Cardiac muscle cell (in vitro differentiated cells and primary cell): Measurements from ENCODE around the gene TRIM50. TPM values are rescaled to one million over a fixed set of nuclear protein-coding genes. Genes with fewer than 3 reads are reported as not detected.
A peak's percentile ranks its signal among the peaks of the same experiment; 100 is the strongest.

Source experiments
- DNase-seq, 2 donors: peaks; one replicate each; pipeline versions ENCODE4 v3.0.0 to v3.0.0-alpha.2; 2010 to 2017; ENCODE audit warnings: low read depth in 1 of 2, low spot score in 1 of 2
- H3K27ac ChIP-seq: fragments of 200-600 bp; sonication (generic); 2 replicates; pipeline ENCODE4 v1.5.1; 2016
- H3K27me3 ChIP-seq: fragments of 200-600 bp; sonication (generic); 2 replicates; pipeline ENCODE4 v1.6.0; 2016; ENCODE audit warnings: control low read depth
- H3K36me3 ChIP-seq: fragments of 200-600 bp; sonication (generic); 2 replicates; pipeline ENCODE4 v1.5.1; 2016; ENCODE audit warnings: control low read depth
- H3K4me1 ChIP-seq: fragments of 200-600 bp; sonication (generic); 2 replicates; pipeline ENCODE4 v1.8.1; 2017; ENCODE audit warnings: low read depth, mild to moderate bottlenecking, mixed run types
- H3K4me3 ChIP-seq: fragments of 200-600 bp; sonication (generic); 2 replicates; pipeline ENCODE4 v1.5.1; 2016; ENCODE audit warnings: mild to moderate bottlenecking
- H3K9me3 ChIP-seq: fragments of 200-600 bp; sonication (generic); 2 replicates; pipeline ENCODE4 v1.5.1; 2017; ENCODE audit warnings: low read depth, mild to moderate bottlenecking, control low read depth
- CTCF ChIP-seq: IDR thresholded peaks from 2 replicates; pipeline ENCODE4 v1.5.1; 2012; ENCODE audit warnings: low read depth, mild to moderate bottlenecking, low read length
- polyA plus RNA-seq: library from polyadenylated mRNA; unstranded; fragments of >200 nt; fragmentation: Nextera tagmentation; extraction: Ambion mirVana; gene quantifications from 2 replicates; pipeline ENCODE4 v1.2.1, GENCODE V29; 2016
- total RNA-seq: library from RNA; depleted of rRNA; stranded (reverse); fragments of >200 nt; gene quantifications from 2 replicates; pipeline ENCODE4 v1.2.3, GENCODE V29; 2016

Gene TRIM50
- total and polyA plus RNA-seq, 2 experiments from 2014 or later = not detected

GRCh38 chr7:73353243-73353642 lies 25.4 kb upstream of the TRIM50 start:
- Histone ChIP-seq H3K36me3 (no peaks in the 10 kb centered on the region), H3K27me3 (no peaks in the 10 kb centered on the region), H3K9me3 (no peaks in the 10 kb centered on the region), H3K4me3 (no peak overlapping the region), H3K27ac (no peak overlapping the region), H3K4me1 (peaks cover 17% of the 10 kb centered on the region)
- no peak for TF ChIP-seq CTCF
- no peak for DNase-seq

GRCh38 chr7:73352784-73353183 lies 24.9 kb upstream of the TRIM50 start:
- no peak overlapping the region for H3K4me3 ChIP-seq
- no peaks in the 10 kb centered on the region for H3K27me3 ChIP-seq
- DNase-seq = no peak
- no peak for TF ChIP-seq CTCF
- H3K4me1 ChIP-seq = peaks cover 17% of the 10 kb centered on the region
- no peaks in the 10 kb centered on the region for H3K9me3 ChIP-seq
- no peaks in the 10 kb centered on the region for H3K36me3 ChIP-seq
- H3K27ac ChIP-seq = no peak overlapping the region

- peak overlapping the region; percentile 8 for H3K27ac ChIP-seq
- peaks cover 17% of the 10 kb centered on the region for H3K4me1 ChIP-seq
- DNase-seq = peak; percentile 23 to 35
- TF ChIP-seq CTCF = no peak
- no peaks in the 10 kb centered on the region for H3K27me3 ChIP-seq
- H3K4me3 ChIP-seq = no peak overlapping the region
- no peaks in the 10 kb centered on the region for H3K36me3 ChIP-seq
- no peaks in the 10 kb centered on the region for H3K9me3 ChIP-seq
These were observed 23.7 kb upstream of the TRIM50 start for GRCh38 chr7:73351447-73352167.

- no peak for DNase-seq
- TF ChIP-seq CTCF = no peak
- no peak overlapping the region for H3K27ac ChIP-seq
- H3K36me3 ChIP-seq = no peaks in the 10 kb centered on the region
- no peaks in the 10 kb centered on the region for H3K9me3 ChIP-seq
- H3K27me3 ChIP-seq = no peaks in the 10 kb centered on the region
- H3K4me1 ChIP-seq = peaks cover 17% of the 10 kb centered on the region
- no peak overlapping the region for H3K4me3 ChIP-seq
These were observed 22.6 kb upstream of the TRIM50 start for GRCh38 chr7:73350306-73351068.

- Histone ChIP-seq H3K4me3 (no peak overlapping the region), H3K9me3 (no peaks in the 10 kb centered on the region), H3K27ac (no peak overlapping the region), H3K4me1 (peaks cover 24% of the 10 kb centered on the region), H3K27me3 (no peaks in the 10 kb centered on the region), H3K36me3 (no peaks in the 10 kb centered on the region)
- DNase-seq = no peak
- no peak for TF ChIP-seq CTCF
These were observed 21.9 kb upstream of the TRIM50 start for GRCh38 chr7:73349763-73350162.
